AG08396 (cell line): Measurements from ENCODE around the gene SLC26A5.

Source experiments
- DNase-seq: peaks from one replicate; pipeline ENCODE4 v3.0.0; 2012; ENCODE audit warnings: low spot score, mixed read lengths

The SLC26A5 gene

DNA sequence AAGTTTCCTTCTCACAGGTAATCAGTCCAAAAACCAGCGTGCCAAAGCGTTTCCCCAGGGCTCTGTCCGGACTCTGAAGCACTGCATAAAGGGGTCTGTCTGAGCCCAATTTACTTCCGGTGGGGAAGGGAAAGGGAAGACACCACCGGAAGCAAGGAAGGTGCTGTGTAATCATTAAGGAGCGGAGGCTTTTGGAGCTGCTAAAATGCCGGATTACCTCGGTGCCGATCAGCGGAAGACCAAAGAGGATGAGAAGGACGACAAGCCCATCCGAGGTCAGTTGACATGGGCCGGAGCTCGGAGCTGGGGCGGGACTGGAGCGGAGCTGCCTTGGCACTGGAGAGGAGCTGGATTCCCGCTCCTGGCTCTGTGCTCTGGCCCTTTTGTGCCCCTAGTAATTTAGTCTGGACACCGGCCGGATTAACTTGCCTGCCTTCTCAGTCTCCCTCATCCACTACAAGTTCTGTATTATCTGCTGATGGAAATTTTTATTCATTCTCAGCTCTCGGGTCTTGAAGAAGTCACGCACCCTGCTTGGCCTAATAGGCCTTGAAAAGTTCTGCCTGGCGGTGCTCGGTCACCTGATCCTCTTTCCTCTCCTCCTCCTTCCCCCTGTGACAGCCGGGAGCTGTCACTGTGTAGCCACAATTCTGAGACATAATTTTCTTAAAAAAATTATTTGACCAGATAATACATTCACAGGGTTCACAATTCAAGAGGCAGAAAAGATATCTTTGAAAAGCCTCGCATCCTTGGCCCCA is 98.3 kb downstream of the SLC26A5 start, which contains the start of gene PSMC2:
Gene PSMC2, plus strand, starts transcription at position 137 of the 761 bp plus-strand sequence. Its CDS starts 69 bp downstream, at position 206.
- peak; percentile 83 for DNase-seq

DNA sequence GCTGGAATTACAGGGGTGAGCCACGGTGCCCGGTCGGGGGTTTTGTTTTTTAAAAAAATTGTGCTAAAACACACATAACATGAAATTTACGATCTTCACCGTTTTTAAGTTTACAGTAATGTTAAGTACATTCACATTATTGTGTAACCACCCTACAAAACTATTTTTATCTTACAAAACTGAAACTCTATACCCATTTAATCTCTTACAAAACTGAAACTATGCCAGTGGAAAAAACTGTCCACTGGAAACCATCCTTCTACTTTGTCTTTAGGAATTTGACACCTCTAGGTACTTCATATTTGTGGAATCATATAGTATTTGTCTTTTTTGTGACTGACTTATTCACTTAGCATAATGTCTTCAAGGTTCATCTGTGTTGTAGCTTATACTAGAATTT is 99.6 kb downstream of the SLC26A5 start:
- DNase-seq, result no peak

DNA sequence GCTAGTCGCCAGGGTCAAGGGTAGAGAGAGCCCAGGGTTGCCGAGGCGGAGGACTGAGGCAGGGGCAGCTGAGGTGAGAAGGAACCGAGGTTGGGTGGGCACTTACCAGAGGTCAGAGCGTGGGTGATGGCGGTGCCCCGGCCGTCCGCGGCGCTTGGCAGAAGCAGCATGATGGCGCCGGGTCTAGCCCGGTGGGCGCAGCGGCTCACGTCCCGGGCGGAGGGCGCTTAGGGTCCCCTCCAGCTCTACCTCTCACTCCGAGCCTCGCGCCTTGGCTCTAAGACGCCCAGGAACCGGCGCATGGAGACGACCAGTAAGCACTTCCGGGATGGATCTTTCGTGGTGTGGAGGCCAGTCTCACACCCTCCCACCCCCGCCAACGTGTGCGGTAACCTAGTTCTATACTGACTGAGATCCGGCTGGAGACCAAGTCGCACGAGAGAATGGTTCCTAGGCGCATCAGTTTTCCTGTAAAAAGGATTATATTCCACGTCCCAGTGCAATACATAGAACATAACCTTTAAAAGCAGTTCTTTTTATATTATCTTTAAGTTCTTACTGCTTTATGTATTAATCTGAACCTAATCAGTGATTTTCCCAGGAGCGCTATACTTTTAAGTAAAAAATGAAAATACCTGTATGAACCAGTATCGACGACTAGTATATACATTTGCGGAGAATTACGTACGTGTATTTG is 101.4 kb downstream of the SLC26A5 start, which contains the start of gene DNAJC2:
Gene DNAJC2, minus strand, starts transcription at position 315 of the 697 bp plus-strand sequence. Its CDS starts 145 bp downstream, at position 170.
- peak; percentile 91 for DNase-seq

DNA sequence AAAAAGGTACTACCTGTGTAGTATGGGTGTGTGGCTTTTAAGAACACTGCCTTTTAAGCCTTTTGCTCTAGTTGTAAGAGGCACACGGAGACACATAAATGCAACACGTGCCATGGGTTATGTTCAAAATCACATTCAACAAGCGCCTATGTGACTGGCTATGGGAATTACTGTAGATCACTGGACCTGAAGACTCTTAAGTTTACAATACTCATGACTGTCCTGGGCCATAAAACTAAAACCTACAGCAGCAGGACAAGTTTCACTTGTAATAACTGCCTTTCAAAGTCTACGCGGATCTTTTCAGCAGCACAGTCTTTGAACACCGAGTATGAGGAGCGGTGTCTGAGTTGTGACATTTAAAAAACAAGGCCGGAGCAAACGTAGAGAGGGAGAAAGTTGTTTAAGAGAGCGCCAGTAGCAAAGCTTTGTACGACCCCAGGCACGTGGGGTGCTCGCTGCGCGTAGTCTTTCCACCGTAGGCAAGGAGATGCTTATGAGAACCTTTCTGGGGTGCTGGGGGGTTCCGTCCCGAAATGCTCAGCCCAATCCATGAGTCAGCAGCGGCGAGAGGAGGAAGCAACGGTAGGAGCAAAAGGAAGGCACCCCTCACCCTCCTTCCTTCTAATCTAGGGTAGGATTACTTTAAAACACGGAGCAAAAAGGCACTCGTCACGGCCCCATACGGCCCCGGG is 102.1 kb downstream of the SLC26A5 start:
- peak; percentile 30 for DNase-seq

DNA sequence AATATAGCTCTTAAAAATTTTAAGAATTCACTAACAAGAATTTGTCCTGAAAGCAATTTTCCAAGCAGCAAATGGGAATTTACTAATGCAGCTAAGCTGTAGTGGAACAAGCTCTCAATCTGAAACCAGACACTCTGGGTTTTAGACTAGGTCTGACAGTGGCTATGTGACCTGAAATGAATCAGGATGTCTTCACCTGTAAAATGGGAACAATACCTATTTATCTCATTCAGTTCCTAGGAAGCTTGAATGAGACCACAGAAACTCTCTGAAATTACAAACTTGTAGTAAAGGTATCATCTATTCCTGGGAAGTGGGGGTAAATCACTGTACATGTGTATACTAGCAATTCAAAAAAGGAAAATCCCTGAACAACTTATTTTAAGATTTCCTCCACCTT is 102.7 kb downstream of the SLC26A5 start:
- no peak for DNase-seq

DNA sequence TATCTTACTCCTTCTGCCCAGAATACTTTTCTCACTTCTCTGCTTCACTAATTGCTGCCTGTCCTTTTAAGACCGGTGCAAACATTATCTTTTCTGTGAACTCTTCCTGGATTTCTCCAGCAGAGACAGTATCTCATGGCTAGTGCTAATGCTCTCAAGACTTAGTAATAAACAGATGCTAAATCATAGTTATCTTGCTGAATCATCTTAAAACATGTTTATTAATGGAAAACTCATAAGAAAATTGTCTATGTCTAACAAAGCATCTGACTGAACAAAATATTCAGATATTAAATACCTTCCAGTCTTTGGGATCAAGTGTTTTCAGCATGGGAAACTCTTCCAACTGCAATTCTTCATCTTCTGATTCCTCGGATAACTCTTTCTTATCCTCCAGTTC is 104.5 kb downstream of the SLC26A5 start:
- DNase-seq, result no peak

DNA sequence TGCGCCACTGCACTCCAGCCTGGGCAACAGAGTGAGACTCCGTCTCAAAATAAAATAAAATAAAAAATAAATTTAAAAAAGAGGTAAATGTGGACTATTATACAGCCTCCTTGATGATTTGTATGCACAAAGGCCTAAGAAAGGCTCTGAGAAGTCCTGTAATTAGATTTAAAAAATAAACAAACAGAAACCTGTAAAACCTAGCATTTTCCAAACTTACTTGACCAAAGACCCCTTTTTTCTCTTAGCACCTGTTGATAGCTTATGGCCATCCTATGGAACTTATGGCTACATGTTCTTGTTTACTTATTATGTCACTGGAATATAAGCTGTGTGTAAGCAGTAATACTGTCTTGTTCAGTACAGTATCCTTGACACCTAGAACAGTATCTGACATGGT is 107.1 kb downstream of the SLC26A5 start:
- DNase-seq, result no peak

DNA sequence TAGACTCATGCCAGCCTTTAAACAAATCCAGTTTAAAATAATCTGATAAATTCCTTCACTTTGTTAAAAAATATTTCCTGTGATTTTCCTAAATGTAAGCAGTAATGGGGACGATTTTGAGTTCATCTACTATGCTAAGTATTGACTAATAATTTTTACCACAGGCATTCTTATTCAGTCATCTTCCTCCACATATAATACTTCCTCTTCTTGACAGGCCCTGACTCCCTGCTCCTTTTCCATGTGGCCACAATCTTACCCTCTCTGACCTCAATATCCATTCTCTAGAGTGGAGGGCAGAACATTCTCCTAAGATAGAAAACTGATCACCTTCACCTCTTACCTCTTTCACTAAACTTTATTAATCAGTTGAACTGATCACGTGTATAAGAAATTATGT is 109.2 kb downstream of the SLC26A5 start:
- DNase-seq, result no peak

DNA sequence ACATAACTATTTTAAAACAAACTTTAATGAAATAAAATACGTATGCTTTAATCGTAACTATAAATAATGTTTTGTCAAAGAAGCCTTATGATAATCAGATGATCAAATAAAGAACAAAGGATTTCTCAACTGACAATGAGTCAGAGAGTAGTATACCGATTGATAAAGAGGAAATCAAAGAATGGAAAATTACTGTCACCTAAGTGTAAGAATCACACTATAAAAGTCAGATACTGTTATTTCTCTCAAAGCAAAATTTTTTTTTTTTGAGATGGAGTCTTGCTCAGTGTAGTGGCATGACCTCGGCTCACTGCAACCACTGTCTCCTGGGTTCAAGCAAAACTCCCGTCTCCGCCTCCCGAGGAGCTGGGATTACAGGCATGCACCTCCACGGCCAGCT is 120.3 kb downstream of the SLC26A5 start:
- DNase-seq, result no peak
